ENCODE data around the gene PML.

The PML gene

GRCh38 chr15:74013374-74013894 is 18.9 kb downstream of the PML start:
- DNase-seq, result no peak

- no peak for DNase-seq
Measured at GRCh38 chr15:74019734-74020133, 25.2 kb downstream of the PML start.

GRCh38 chr15:74022706-74023470 is 28.4 kb downstream of the PML start:
- no peak for DNase-seq

- no peak for DNase-seq
Measured at GRCh38 chr15:74024687-74025086, 30.2 kb downstream of the PML start.

- no peak for DNase-seq
Measured at GRCh38 chr15:74025436-74025835, 30.9 kb downstream of the PML start.

GRCh38 chr15:74027688-74028087 is 33.2 kb downstream of the PML start:
- no peak for DNase-seq

- no peak for DNase-seq
Measured at GRCh38 chr15:74028646-74029045, 34.1 kb downstream of the PML start.

- no peak for DNase-seq
Measured at GRCh38 chr15:74032046-74032445, 37.5 kb downstream of the PML start.

GRCh38 chr15:74032606-74033561 is 38.4 kb downstream of the PML start:
- DNase-seq, result no peak

GRCh38 chr15:74034206-74034755 is 39.8 kb downstream of the PML start:
- DNase-seq, result no peak

- DNase-seq, result no peak
Measured at GRCh38 chr15:74035121-74036017, 40.9 kb downstream of the PML start.

- DNase-seq, result no peak
Measured at GRCh38 chr15:74036271-74037170, 42.0 kb downstream of the PML start.

- DNase-seq, result no peak
Measured at GRCh38 chr15:74037171-74038117, 42.9 kb downstream of the PML start.

GRCh38 chr15:74038707-74039655 is 44.5 kb downstream of the PML start:
- no peak for DNase-seq

- DNase-seq, result no peak
Measured at GRCh38 chr15:74039656-74040010, 45.1 kb downstream of the PML start.

GRCh38 chr15:74040109-74040850 is 45.8 kb downstream of the PML start:
- DNase-seq, result no peak

GRCh38 chr15:74041311-74041756 is 46.8 kb downstream of the PML start:
- DNase-seq, result no peak

Data from NCI-H345 (cell line).